RKO (cell line): ENCODE measurements around the gene ONECUT3.
"Not testable (repeated sequence)": the region's sequence is repeated elsewhere in the genome, so short reads cannot be mapped to it uniquely, and the experiment has no call there.

Experiments used
- DNase-seq: peaks from one replicate; pipeline ENCODE4 v3.0.0-alpha.2; 2016; ENCODE audit warnings: low spot score

The ONECUT3 gene

DNA sequence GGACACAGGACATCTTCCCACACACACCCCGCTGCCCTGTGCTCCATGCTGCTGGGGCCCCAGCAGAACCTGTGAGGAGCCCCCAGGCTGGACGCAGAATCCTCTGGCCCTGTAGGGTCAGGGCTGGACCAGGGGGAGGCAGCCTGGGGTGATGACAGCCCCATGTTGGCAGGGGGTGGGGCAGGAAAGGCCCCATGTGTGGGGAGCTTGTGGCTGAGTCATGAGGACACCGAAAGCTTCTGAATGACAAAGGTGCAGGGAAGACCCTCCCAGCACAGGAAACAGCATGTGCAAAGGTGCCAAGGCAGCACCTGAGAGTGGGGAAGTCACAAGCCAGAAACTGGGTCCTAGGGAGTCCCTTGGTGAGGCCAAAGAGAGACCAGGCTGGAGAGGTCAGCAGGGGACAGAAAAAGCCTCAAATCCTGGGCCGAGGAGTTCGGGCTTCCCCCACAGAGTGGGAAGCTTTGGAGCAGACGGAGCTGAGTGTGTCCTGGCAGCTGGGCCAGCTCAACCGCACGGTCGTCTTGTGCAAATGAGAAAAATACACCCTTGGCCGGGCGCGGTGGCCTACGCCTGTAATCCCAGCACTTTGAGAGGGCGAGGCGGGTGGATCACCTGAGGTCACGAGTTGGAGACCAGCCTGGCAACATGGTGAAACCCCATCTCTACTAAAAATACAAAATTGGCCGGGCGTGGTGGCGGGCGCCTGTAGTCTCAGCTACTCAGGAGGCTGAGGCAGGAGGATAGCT lies 41.3 kb downstream of the ONECUT3 start:
- DNase-seq: no peak

DNA sequence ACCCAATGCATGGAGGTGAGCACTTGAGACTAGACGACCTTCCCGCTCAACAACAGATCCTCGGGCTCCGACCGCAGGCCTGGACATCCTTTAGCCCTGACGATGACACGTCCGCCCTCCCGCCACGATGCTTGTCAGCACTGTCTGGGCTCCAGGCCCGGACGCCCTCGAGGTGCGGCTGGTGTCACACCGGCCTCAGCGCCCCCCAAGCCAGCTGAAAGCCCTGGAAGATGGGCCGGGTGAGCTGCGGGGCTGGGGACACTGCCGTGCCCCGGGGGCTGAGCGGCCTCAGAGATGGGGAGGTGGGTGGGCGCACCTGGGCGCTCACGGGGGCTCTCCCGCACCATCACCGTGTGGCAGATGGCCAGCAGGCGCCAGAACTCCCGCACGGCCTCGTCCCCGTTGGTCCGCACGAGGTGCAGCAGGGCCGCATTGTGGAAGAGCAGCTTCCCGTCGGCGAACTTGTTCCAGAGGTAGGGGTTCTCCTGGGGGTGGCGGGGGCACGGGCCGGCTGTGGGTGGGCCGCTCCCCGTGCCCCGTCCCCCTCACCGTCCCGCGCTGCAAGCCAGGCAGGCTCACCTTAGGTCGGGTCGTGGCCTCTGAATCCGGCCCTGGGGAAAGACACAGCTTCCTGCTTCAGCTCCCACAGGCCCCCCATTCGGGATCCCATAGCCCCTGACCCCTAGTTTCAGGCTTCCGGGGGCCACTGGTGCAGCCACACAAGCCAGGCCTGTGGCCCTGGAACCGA lies 43.3 kb downstream of the ONECUT3 start:
- no peak for DNase-seq

DNA sequence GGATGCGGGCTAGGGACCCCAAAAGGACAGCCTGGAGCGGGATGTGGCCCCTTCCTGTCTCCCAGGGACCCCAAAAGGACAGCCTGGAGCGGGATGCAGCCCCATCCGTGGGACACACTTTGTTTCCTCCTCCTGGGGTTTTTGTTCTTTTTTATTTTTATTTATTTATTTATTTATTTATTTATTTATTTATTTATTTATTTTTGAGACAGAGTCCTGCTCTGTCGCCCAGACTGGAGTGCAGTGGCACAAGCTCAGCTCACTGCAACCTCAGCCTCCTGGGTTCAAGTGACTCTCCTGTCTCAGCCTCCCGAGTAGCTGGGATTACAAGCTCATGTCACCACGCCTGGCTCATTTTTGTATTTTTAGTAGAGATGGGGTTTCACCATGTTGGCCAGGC lies 44.0 kb downstream of the ONECUT3 start:
- not testable (repeated sequence) for DNase-seq

DNA sequence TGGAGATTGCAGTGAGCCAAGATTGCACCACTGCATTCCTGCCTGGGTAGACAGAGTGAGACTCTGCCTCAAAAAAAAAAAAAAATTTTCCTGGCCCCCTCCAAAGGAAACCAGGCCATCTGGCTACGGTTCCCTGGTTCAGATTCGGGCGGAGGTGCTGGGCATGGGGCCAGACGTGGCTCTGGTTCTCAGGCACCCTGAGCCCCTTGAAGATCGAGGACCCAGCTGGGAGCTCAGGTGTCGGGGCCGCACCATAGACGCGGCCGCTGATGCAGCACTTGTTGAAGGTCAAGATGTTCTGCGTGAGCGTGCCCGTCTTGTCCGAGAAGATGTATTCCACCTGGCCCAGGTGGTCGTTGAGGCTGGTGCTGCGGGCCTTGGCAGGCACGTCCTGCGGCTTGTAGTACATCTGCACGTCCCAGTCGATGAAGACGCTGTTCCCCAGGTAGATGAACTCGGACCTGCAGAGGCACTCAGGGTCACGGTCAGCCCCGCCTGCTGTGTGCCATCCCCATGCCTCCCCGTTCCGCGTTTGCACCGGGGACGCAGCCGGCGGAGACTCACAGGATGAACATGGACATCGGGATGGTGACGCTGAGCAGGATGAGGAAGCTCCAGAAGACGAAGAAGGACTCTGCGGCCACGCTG lies 46.5 kb downstream of the ONECUT3 start:
- DNase-seq: no peak

DNA sequence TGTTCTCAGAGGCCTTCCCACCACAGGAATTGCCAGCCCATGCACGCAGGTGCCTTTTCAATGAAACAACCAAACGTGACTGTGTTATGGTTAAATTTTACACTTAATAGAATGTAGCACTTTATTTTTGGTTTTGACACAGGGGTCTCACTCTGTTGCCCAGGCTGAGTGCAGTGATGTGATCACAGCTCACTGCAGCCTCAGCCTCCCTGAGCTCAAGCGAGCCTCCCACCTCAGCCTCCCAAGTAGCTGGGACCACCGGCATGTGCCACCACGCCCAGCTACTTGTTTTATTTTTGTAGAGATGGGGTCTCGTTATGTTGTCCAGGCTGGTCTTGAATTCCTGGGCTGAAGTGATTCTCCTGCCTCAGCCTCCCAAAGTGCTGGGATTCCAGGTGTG lies 51.6 kb downstream of the ONECUT3 start:
- no peak for DNase-seq

DNA sequence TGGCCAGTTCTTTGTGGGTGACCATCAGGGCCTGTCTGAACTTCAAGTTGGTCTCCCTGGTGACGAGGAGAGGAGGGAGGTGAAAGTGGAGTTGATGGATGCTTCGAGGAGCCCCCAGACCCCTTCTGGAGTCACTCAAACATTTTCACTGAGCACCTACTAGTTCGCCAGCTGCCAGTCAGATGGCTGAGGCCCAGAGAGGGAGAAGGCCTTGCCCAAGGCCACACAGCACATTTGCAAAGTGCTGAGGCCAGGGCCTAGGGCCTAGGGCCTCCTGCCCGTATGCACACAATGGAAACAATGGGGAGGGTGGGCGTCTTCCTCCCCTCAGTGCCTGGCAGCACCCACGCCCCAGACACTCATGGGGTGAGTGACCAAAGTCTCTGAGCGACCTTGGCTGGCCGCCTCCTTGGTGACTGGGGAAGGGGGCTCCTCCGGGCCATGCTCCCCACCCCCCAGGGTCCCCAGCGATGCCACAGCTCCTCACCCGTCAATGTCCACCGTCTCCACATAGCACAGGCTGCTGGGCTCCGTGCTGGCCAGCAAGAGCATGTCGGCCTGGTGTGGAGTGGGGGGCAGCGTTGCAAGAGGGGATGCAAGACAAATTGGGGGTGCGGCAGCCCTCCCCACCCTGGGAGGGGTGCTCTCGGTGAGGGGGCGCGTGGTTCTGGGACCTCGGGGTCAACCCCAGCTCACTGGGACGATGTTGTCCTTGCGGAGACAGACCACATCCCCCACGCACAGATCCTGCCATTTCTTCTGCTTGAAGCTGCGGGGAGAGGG lies 52.3 kb downstream of the ONECUT3 start:
- no peak for DNase-seq

DNA sequence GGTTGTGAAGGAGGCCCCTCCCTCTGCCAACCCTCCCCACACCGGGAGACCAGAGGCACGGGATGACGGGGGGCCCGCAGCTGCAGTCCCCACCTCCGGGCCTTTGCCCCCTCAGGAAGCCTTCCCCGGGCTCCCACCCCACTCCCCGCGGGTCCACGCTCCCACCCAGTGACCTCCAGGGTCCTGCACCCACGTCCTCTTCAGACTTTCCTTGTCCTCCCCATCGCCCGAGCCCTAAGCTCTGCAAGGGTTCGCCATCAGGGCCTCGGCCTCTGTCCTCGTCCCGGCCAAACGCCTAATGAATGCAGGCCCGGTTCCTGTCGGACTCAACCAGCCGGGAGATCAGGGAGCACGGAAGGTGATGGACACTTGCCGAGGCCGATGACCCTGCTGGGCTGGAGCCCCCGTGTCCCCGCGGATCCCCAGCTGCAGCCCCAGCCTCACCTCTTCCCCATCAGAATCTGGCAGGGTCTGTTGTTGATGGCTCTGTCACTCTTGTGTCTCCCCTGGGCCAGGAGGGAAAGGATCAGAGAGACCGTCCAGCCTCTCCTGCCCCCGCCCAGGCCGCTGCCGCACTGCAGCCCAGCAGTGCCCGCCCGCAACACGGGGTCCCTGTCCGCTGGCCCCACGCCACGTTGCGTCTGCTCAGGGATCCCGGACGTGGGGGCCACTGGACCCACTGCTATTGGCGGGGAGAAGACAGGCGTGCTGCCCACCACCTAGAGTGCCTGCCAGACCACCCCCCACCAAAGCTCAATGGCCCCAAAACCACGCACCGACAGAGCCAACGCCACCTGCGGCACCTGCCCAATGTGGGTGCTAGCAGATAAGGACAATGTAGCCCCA lies 53.1 kb downstream of the ONECUT3 start:
- DNase-seq: no peak

DNA sequence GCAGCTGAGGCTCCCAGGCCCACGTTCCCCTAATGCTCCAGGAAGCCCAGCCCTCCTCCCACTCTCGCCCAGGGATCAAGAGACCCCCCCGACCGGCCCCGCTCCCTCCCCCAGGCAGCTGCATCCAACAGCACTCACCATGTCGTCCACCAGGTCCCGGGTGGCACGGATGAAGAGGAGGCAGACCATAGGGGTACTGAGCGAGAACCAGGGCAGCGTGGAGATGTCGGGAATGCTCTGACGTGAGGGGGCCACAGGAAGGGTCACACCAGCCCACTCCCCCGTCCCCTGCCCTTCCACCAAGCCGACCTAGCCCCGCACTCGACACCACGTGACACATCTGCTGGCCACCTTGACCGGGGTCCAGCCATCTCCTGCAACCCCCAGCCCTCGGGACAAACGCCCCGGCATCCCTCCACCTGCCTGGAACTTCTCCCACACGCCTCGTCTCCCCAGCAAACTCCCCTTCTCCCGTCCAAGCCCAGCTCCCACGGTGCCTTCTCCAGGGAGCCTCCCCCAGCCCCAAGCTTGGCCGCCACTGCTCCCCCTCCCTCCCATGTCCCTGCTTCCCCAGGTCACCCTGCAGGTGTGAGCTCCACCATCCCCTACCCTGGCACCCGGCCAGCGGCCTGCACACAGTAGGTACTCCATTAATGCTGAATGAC lies 53.9 kb downstream of the ONECUT3 start:
- DNase-seq: no peak

DNA sequence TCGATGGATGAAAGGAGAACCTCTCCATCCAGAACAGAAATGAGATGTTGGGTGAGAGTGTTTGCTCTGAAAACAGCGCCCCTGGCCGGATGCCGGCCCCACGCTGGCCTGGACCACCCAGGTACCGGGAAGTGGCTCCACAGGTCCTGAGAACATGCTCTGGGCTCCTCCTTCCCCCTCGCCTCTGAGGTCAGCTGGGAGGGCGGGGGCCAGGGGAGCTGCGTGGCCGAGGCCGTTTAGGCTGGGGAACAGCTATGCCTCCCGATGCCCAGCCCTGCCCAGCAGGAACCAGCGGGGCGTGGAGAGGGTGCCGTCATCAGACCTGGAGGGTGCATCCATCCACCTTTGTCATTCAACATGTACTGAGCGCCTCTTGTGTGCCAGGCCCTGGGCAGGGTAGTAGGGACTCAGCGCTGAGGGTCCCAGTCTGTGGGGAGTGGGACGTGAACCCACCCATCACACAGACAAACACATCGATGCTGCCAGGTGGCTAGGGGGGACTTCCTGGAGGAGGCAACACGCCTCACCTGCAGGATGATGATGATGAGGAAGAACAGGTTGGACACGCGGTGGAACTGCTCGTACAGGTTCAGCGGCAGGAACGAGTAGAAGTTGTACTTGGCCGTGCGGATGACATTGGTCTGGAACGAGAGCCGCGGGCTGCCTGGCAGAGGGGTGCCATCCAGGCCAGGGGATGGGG lies 54.5 kb downstream of the ONECUT3 start:
- no peak for DNase-seq

DNA sequence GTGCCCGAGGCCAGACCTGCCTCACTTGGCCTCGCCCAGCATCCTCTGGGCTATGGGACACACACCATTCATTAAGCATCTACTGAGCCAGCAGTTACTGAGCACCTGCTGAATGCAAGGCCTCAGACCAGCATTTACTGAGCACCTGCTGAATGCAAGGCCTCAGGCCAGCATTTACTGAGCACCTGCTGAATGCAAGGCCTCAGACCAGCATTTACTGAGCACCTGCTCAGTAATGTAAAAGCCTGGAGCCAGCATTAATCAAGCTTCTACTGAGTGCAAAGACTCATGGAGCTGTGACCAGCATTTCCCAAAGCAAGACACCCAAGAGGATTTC lies 55.1 kb downstream of the ONECUT3 start:
- DNase-seq: no peak

DNA sequence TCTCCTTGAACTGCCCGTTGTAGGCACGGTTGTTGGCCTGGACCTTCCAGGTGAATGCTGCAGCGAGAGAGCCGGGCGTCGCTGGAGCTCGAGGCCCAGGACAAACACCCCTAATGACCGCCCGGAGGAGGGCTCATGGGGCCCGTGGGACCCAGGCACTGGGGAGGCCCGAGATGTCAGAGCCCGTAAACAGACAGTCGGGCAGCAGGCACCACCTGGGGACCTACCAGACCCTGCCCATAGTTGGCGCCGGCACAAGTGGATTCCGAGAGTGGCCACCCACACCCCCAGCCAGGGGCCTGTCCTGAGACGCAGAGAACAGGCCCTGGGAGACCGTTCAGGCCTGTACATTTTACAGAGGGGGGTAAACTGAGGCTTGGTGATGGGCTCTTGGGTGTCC lies 56.4 kb downstream of the ONECUT3 start:
- no peak for DNase-seq

DNA sequence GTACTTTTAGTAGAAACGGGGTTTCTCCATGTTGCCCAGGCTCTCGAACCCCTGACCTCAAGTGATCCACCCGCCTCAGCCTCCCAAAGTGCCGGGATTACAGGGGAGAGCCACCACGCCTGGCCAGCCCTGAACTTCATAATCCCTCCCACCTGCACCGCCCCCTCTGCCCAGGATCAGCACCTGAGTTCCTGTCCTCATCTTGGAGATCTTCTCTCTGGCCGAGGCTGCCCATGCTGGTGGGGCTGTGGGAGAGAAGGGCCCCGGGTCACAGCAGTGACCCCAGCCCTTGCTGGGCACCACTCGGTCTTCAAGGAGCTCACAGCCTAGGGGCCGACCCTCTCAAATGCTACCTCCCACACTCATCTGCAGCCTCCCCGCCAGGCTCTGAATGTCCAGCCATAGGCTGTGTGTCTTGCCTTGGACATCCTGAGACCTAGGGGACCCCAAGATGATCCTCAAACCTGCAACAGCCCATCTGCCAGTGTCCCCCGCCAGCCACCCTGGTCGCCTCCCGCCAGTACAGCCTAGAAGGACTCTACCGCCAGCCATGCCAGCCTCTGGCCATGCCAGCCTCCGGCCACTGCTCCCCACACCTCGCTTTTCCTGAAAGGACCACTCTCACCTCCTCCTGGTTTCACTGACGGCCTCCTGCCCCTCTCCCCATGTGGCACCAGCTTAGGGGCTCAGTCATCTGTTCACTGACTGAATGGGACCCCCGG lies 57.3 kb downstream of the ONECUT3 start:
- no peak for DNase-seq

DNA sequence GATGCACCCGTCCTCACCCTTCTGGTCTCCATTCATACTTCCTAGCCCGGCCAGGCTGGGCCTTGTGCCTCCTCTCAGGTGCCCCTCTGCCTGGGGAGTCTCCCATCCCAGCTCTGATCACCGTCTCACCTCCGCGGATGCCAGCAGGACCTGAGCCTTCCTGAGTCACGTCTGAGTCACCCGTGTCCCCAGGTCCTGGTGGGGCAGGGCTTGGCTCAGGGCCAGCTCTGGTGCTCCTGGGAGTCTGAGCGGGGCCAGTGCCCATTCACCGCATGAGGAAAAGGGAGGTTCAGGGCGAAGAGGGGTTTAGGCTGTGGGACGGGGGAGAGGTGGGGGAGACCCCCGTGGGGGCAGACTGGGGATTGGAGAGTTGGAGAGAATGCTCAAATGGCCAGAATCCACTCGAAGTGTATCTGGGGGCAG lies 58.2 kb downstream of the ONECUT3 start:
- peak; percentile 86 for DNase-seq

DNA sequence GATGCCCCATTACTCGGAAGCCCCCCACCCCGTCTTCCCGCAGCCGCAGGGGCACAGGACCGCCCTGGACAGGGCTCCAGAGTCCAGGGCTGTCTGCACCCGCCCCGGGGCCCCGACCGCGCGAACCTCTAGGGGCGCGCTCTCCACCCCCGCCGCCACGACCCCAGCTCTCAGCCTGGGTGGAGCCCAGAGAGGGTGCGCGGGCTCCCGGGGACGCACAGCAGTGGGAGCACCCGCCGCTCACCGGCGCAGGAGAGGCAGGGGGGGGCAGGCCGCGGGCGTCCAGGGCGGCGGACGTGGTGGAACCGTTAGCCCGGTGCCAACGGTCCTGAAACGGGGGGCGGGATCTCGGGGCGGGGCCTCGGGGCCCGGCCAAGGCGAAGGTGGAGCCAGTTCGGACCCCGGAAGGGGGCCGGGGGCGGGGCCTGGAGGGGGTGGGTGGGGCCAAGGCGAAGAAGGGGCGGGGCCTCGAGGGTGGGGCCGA lies 58.7 kb downstream of the ONECUT3 start, which contains the start of gene ATP8B3:
Gene ATP8B3, minus strand, starts transcription at position 335 of the 484 bp plus-strand sequence. CDS start 540 bp downstream, outside the sequence.
- DNase-seq: no peak

DNA sequence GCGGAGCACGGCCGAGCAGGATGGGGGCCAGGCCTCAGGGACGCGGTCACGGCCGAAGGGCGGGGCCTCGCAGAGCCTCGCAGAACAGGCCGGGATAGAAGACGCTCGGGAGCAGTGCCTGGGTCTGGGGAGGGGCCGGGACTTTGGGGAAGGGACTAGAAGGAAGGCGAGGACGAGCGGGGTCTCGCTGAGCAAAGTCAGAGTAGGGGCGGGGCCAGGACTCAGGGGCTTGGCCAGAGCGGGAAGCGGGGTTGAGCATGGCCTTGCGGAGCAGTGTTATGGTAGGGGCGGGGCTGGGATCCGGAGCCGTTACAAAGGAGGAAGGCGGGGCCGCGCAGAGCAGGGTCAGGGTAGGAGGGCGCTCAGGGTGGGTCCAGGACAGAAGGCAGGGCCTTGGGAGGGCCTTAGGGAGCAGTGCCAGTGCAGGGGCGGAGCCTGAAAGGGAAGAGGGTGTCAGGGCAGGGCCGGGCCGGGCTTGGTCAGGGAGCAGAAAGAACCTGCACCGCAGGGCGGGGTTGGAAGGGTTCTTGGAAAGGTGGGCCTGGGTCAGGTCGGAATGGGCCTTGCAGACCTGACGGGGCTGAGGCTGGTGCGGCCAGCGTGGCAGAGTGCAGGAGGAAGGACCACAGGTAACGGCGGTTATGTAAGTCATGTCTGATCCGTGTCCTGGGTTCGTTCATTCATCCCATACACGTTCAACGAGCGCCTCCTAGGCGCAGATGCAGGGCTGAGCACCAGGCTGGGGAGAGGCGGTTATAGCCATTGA lies 59.3 kb downstream of the ONECUT3 start:
- DNase-seq: peak; percentile 95

DNA sequence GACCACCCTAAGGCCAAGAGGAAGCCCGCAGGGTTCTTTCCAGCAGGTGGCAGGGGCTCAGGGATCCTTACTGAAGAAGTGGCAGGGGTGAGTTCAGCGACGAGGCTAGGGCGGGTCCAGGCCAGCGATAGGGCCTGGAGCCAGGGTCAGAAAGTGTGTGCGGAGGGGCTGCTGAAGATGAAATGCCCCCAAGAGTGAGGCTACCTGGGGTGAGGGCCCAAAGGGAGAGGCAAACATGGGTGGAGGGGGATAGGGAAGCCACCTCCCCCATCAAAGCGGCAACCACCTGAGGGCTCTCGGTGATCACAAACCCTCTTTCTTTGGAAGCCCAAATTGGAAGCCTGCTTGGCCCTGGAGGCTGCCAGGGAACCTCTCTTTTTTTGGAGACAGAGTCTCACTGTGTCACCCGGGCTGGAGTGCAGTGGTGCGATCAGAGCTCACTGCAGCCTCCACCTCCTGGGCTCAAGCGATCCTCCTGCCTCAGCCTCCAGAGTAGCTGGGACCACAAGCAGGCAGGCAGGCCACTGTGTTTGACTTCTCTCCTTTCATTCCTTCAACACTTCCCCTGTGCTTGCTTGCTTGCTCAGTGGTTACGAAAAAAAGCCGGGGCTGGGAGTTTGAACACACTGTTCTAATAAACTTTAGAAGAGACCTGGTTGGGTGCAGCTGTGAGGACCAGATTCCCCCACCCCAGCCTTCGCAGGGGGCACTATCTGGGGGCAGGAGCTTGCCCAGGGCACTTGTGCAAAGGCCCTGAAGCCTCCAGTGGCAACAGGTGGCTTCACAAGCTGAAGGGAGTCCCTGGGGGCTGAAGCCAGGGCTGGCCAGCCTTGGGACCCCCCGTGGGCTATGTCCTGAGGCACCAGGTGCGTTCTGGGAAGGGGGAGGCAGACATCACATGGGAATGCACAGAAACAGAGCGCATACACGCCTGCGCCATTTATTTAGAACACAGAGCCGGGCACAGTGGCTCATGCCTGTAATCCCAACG lies 60.2 kb downstream of the ONECUT3 start:
- no peak for DNase-seq

DNA sequence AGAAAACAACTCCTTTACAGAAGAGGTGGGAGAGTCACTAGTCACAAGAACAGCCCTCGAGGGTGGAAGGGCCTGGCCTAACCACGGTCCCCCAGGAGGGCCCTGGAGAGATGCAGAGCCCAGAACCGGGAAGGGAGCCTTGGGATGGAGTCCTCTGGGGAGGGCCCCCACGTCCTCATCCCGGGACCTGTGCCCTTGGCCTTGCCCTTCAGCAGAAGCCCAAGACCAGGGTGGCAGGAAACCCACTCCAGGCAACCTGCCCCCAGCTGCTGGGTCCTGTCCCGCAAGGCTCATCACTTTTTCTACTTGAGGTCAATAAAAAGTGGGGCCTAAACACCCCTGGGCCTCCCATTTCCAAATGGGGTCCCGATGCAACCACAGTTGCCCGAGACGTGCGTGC lies 61.1 kb downstream of the ONECUT3 start:
- DNase-seq: no peak
